OCI-LY3 (cell line): ENCODE data around the gene ZNF521.

Source experiments
- CTCF ChIP-seq: fragments of 200-600, 300-600 bp; sonication (generic); IDR thresholded peaks from 2 replicates; pipeline ENCODE4 v1.5.1; 2014; ENCODE audit warnings: antibody characterized with exemption, low read length, low read depth
- EZH2phosphoT487 ChIP-seq: fragments of 200-600 bp; shearing (Covaris generic); IDR thresholded peaks from 2 replicates; pipeline ENCODE4 v1.6.1; 2018; ENCODE audit warnings: antibody characterized with exemption, mixed run types, low read depth

GRCh38 chr18:25253779-25254178 lies 98.2 kb downstream of the ZNF521 start:
- TF ChIP-seq EZH2phosphoT487, result no peak
- TF ChIP-seq CTCF, result no peak
